Measurements from ENCODE around the gene RFC2. TPM values are rescaled to one million over a fixed set of nuclear protein-coding genes. Genes with fewer than 3 reads are reported as not detected.
A peak's percentile ranks its signal among the peaks of the same experiment; 100 is the strongest.

RFC2 gene
- total RNA-seq, 1 experiment from 2014 or later: 77.1 TPM

DNA sequence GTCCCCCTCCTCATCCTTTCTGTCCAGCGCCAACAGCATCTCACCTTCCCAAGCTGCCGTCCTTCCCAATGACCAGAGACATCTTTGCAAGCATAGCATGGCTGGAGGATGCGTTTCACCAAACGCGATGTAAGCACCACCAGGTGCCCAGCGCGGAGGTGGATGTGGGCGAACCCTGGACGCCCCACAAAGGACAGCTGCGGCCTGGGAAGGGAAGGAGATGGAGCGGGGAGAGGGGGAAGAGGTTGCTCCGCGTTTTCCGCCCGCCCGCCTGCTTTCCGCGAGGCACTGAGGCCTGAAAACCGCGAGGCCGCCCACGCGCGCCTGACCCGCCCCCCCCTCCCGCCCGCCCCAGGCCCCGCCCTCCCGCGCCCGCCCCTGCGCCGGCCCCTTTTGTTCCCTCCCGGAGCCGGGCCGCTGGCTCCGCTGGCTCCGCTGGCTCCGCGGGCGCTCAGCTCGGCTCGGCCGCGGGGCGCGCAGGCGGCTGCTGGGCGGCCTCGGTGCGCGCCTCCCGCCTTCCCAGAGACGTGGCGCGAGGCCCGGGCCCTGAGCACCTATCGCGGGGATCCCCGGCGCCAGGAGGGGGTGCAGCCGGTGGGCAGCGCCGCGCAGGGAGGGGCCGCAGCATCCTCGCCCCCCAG, 34.9 kb upstream of the RFC2 start, which contains the start of gene CLIP2:
Gene CLIP2 (plus strand): TSS at position 390 of the 641 bp plus-strand sequence. CDS start 28,140 bp downstream, outside the sequence.
- Histone ChIP-seq H3K4me1 (replicated peaks) (peaks cover 22% of the 10 kb centered on the region), H3K36me3 (peaks cover 3% of the 10 kb centered on the region; the same call in 1 of the 2 replicates), H3K27ac (peak within 1 kb of the TSS; percentile 66), H3K4me3 (peak within 1 kb of the TSS; percentile 99), H3K27me3 (replicated peaks) (no peaks in the 10 kb centered on the region), H3K9me3 (replicated peaks) (no peaks in the 10 kb centered on the region; the same call in 1 of the 2 replicates)
- DNase-seq (ENCODE audit: low read depth in 1 of 2, low spot score in 2 of 2): peak; percentile 75 to 79

DNA sequence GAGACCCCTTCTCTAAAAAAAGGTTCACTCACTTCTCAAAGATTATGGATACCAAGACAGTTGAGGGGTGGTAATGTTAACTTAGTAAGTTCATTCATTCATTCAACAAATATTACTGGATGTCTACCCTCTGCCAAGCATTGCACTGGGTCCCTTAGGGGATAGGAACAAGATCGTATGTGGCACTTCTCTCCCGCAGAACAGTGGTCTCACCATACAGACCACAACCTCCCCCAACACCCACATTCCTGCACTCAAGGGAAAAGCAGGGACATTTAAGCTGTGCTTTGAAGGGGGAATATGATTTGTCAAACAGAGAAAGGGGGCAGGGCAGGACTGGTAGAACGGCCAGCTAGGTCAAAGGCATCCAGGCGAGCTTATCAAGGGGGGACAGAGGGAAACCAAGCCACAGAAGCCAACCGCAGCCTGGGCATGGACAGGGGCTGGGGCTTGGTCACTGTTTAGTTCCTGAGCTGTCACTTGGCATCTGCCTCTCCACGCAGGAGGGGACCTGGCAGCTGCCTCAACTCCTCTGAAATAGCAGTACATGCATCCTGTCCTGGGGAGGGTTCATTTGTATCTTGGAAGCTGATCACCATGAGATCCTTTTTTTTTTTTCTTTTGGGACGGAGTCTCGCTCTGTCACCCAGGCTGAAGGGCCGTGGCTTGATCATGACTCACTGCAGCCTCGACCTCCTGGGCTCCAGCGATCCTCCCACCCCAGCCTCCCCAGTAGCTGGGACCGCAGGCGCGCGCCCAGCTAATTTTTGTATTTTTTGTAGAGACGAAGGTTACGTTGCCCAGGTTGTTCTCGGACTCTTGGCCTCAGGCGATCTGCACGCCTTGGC, 34.1 kb upstream of the RFC2 start:
- no peak for DNase-seq (ENCODE audit: low read depth in 1 of 2, low spot score in 2 of 2)
- Histone ChIP-seq H3K4me1 (replicated peaks) (peaks cover 22% of the 10 kb centered on the region), H3K27me3 (replicated peaks) (no peaks in the 10 kb centered on the region), H3K4me3 (peak overlapping the region; percentile 99), H3K27ac (peak overlapping the region; percentile 66), H3K9me3 (replicated peaks) (no peaks in the 10 kb centered on the region; the same call in 1 of the 2 replicates), H3K36me3 (peaks cover 3% of the 10 kb centered on the region; the same call in 1 of the 2 replicates)

DNA sequence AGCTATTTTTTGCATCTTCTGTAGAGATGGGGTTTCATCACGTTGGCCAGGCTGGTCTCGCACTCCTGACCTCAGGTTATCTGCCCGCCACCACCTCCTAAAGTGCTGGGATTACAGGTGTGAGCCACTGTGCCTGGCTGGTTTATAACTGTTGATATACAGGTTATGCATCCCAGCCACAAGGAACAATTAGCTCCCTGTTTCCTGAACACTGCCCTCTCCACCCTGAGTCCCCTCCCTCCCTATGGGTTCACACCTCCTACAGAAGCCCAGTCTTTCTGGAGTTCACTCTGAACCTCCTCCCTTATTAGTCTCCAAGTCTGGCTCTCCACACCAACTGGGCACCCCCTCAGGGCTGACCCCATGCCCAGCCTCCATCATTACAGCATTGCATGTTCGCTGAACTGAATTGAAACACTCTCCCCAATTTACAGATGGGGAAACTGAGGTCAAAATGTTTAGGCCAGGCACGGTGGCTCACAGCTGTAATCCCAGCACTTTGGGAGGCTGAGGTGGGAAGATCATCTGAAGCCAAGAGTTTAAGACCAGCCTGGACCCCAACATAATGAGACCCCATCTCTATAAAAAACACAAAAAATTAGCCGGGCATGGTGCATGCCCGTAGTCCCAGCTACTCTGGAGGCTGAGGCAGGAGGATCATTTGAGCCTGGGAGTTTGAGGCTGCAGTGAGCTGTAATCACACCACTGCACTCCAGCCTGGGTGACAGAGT, 33.3 kb upstream of the RFC2 start:
- Histone ChIP-seq H3K4me3 (no peak overlapping the region), H3K27ac (no peak overlapping the region), H3K4me1 (replicated peaks) (peaks cover 22% of the 10 kb centered on the region), H3K9me3 (replicated peaks) (no peaks in the 10 kb centered on the region; the same call in 1 of the 2 replicates), H3K27me3 (replicated peaks) (no peaks in the 10 kb centered on the region), H3K36me3 (peaks cover 3% of the 10 kb centered on the region; the same call in 1 of the 2 replicates)
- DNase-seq (ENCODE audit: low read depth in 1 of 2, low spot score in 2 of 2): no peak

DNA sequence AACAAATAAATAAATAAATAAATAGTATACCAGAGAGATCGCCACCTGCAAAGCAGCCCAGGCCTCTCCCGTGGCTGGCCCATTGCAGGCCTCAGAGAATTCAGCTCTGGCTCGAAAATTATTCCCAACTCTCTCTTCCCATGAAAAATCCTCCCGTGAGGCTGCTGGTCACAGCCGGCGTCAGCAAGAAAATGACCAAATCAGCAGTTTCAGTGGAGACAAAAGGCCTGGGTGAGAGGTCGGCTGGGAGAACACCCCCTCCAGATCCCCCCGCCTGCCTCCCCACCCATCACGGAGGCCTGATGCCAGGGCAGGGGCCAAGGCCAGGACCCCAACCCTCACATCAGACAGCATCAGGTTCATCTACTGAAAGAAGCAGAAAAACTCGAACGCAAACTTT, 31.9 kb upstream of the RFC2 start:
- Histone ChIP-seq H3K9me3 (replicated peaks) (no peaks in the 10 kb centered on the region; the same call in 1 of the 2 replicates), H3K36me3 (peaks cover 3% of the 10 kb centered on the region; the same call in 1 of the 2 replicates), H3K27ac (no peak overlapping the region), H3K27me3 (replicated peaks) (no peaks in the 10 kb centered on the region), H3K4me1 (replicated peaks) (peaks cover 25% of the 10 kb centered on the region), H3K4me3 (no peak overlapping the region)
- DNase-seq (ENCODE audit: low read depth in 1 of 2, low spot score in 2 of 2): no peak

DNA sequence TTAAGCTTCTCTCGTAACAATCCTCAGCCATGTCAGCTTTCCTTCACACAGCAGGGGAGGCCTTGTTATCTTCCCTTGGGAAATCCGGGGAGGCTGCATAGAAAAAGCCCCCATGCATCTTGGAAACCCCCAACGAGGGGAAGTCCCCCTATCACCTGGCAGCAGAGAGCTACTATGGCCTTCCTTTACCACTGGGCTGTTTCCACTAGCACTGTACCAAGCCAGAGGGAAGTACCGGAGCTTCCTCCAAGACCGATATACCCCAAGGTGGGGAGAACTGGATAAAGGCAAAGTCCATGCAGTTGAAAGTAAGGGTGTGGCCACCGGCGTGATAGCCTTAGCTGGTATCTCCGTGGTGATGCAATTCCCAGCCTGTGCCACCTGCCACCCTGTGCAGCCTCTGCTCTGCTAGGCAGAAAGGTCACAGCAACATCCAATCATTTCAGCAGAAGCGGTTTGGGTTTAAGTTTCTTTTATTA, 30.6 kb upstream of the RFC2 start:
- DNase-seq (ENCODE audit: low read depth in 1 of 2, low spot score in 2 of 2): no peak
- Histone ChIP-seq H3K4me1 (replicated peaks) (peaks cover 27% of the 10 kb centered on the region), H3K36me3 (peaks cover 3% of the 10 kb centered on the region; the same call in 1 of the 2 replicates), H3K27me3 (replicated peaks) (no peaks in the 10 kb centered on the region), H3K9me3 (replicated peaks) (no peaks in the 10 kb centered on the region; the same call in 1 of the 2 replicates), H3K27ac (no peak overlapping the region), H3K4me3 (no peak overlapping the region)

DNA sequence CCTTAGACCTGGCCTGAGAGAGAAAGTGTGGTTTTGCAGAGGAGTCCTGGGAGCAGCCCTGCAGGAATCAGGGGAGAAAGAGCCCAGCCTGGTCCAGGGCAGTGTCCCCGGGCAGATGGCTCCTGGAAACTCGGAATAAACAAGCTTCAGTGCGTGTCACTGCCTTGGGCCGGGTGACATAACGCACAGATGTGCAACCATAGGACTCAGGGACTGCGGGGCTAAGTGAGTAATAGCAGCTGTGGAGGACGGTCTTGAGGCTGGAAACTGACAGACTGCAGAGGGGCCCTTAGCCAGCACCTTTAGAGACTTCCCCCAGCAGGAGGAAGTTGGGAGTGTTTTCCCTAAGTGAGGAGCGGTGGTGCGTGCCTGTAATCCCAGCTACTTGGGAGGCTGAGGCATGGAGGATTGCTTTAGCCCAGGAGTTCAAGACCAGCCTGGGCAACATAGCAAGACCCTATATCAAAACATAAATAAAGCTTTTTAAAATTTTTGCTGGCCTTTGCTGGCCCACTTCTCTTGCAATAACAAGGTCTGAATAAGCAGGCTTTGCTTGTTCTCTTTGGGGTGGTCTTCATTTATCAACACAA, 29.8 kb upstream of the RFC2 start:
- Histone ChIP-seq H3K4me3 (no peak overlapping the region), H3K4me1 (replicated peaks) (peaks cover 31% of the 10 kb centered on the region), H3K9me3 (replicated peaks) (no peaks in the 10 kb centered on the region; the same call in 1 of the 2 replicates), H3K27me3 (replicated peaks) (no peaks in the 10 kb centered on the region), H3K27ac (no peak overlapping the region), H3K36me3 (no peaks in the 10 kb centered on the region)
- DNase-seq (ENCODE audit: low read depth in 1 of 2, low spot score in 2 of 2): no peak

DNA sequence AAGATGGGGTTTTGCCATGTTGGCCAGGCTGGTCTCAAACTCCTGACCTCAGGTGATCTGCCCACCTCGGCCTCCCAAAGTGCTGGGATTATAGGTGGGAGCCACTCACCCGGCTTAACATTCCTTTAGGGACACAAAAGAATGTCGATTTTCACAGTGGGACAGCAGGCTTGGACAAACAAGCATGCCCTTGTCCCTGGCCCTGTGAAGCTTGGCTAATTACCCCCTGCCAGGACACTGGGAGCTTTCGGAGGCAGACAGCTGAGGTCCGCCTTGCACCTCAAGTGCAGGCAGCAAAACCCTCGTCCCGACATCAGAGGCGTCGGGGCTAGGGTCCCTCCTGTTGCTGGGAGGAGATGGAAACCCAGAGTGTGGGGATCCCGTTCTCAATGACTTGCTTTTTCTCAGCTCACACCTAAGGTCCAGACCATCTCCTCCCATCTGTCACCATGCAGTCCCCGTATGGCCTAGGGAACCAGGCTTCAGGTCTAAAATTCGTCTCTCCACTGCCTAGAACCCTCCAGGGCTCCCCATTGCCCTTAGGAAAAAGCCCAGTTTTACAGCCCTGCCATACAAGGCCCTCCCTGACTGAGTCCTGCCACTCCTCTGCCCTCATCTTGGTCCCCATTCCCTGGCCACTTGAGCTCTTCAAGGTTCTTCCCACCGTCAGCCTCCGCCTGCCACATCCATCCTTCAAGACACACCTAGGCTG, 28.7 kb upstream of the RFC2 start:
- H3K4me1 ChIP-seq (replicated peaks): peaks cover 28% of the 10 kb centered on the region
- H3K4me3 ChIP-seq: no peak overlapping the region
- H3K9me3 ChIP-seq (replicated peaks): no peaks in the 10 kb centered on the region; the same call in 1 of the 2 replicates
- H3K36me3 ChIP-seq: no peaks in the 10 kb centered on the region
- H3K27me3 ChIP-seq (replicated peaks): no peaks in the 10 kb centered on the region
- no peak overlapping the region for H3K27ac ChIP-seq
- no peak for DNase-seq (ENCODE audit: low read depth in 1 of 2, low spot score in 2 of 2)

DNA sequence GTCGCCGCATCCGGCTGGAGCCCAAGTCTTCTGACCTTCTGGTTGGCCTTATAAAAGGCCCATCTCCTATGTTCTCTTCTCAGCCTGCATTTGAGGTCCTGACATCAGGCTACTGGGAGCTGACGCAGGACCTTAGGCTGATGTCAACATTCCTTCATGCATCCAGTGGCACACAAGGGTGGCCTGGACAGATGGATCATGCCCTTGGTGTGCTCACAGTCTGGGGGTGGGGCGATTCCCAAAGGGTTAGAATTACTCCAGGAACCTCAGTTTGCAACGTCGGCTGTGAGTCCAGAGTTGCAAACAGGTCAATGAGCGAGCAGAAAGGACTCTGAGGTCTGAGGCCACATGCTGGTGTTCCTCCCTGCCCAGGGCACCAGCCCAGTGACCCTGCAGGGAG, 26.8 kb upstream of the RFC2 start:
- H3K4me1 ChIP-seq (replicated peaks): peaks cover 28% of the 10 kb centered on the region
- H3K27ac ChIP-seq: peak overlapping the region; percentile 96
- H3K27me3 ChIP-seq (replicated peaks): no peaks in the 10 kb centered on the region
- H3K36me3 ChIP-seq: no peaks in the 10 kb centered on the region
- no peaks in the 10 kb centered on the region; the same call in 1 of the 2 replicates for H3K9me3 ChIP-seq (replicated peaks)
- DNase-seq (ENCODE audit: low read depth in 1 of 2, low spot score in 2 of 2): no peak
- H3K4me3 ChIP-seq: no peak overlapping the region

DNA sequence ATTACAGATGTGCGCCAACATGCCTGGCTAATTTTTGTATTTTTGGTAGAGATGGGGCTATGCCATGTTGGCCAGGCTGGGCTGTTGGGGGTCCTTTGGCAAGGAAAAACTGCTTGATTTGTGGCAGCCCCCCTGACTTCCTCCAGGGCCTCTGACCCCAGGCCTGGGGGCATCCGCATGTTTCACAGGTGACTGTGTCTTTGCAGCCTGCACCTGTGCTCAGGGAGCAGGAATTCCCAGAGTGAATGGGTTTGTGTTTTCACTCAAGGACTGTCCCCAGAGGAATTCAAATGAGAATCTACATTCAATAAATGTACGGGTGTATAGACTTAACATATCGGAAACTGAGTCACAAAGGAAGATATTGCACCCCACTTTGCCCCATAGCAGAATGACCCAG, 23.4 kb upstream of the RFC2 start:
- no peaks in the 10 kb centered on the region for H3K36me3 ChIP-seq
- peaks cover 49% of the 10 kb centered on the region for H3K4me1 ChIP-seq (replicated peaks)
- DNase-seq (ENCODE audit: low read depth in 1 of 2, low spot score in 2 of 2): no peak
- no peak overlapping the region for H3K27ac ChIP-seq
- no peaks in the 10 kb centered on the region; the same call in 1 of the 2 replicates for H3K9me3 ChIP-seq (replicated peaks)
- H3K4me3 ChIP-seq: no peak overlapping the region
- H3K27me3 ChIP-seq (replicated peaks): no peaks in the 10 kb centered on the region

DNA sequence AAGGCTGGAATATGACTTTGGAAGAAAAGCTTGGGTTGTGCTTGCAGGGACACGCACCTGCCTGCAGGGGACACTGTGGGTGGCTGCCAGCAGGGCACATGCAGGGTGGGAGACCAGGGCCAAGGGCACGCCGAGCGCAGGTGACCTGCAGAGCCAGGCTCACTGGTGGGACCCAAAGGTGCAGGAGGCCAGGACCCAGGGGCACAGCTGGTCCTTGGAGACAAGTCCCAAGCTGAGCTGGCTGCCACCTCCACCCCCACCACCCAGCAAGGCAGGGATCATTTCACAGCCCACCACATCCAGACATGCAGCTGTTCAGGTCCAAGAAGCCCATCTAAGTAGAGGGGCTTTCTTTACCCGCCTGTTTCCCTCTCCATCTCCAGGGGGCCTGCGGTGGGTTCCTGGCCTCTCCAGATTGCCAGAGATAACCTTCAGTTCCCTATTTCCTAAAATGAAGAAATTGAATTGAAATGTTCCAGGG, 21.2 kb upstream of the RFC2 start:
- H3K4me1 ChIP-seq (replicated peaks): peaks cover 57% of the 10 kb centered on the region
- H3K36me3 ChIP-seq: no peaks in the 10 kb centered on the region
- no peak overlapping the region for H3K4me3 ChIP-seq
- no peak overlapping the region for H3K27ac ChIP-seq
- no peak for DNase-seq (ENCODE audit: low read depth in 1 of 2, low spot score in 2 of 2)
- H3K9me3 ChIP-seq (replicated peaks): no peaks in the 10 kb centered on the region; the same call in 1 of the 2 replicates
- H3K27me3 ChIP-seq (replicated peaks): no peaks in the 10 kb centered on the region

DNA sequence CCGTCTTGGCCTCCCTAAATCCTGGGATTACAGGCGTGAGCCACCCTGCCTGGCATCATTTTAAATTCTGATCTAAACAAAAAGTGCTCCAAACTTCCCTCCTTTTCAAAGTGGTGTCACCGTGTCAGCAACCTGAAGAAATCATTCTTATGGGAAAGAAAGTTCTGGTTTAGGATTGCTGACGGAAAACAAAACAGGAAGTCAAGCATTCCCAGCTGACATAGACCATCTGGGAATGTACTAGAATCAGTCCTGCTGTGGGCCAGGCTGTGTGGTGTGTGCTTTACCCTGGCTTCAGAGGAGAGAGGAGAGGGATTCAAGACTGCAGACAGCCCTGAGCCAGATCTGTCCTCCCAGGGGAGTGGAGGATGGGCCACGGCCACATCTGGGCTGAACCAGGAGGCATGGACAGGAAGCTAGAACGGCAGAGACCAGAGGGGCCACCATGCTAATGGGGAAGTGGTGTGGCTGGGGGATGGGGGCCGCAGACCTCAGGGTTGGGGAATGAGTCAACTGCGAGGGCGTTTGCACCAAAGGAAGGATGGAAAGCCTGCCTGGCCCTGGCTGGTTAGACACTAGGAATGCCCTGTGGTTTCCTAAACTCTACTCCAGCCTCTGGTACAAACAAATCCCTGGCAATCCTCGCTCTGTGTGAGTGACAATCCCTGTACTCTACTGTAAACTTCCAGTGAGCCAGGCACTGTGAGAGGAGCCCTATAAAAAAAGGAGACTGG, 18.3 kb upstream of the RFC2 start:
- Histone ChIP-seq H3K4me3 (no peak overlapping the region), H3K36me3 (no peaks in the 10 kb centered on the region), H3K4me1 (replicated peaks) (peaks cover 38% of the 10 kb centered on the region), H3K9me3 (replicated peaks) (no peaks in the 10 kb centered on the region), H3K27me3 (replicated peaks) (no peaks in the 10 kb centered on the region), H3K27ac (peak overlapping the region; percentile 88)
- DNase-seq (ENCODE audit: low read depth in 1 of 2, low spot score in 2 of 2): peak; percentile 97 to 98

DNA sequence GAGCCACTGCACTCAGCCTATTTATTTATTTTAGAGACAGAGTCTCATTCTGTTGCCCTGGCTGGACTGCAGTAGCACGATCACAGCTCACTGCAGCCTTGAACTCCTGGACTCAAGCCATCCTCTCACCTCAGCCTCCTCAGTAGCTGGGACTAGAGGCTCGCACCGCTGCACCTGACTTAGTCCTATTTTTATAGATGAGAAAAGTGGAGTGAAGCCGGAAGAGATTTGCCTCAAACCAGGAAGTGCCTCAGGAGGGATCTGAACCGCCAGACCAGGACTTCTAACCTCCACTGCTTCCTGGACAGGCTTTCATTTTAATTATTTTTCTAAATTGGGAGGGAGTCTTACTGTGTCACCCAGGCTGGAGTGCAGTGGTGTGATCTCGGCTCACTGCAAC, 17.5 kb upstream of the RFC2 start:
- no peaks in the 10 kb centered on the region for H3K27me3 ChIP-seq (replicated peaks)
- no peaks in the 10 kb centered on the region for H3K9me3 ChIP-seq (replicated peaks)
- no peak overlapping the region for H3K4me3 ChIP-seq
- peak in 1 of 2 experiments; percentile 38 for DNase-seq (ENCODE audit: low read depth in 1 of 2, low spot score in 2 of 2)
- H3K36me3 ChIP-seq: no peaks in the 10 kb centered on the region
- peak overlapping the region; percentile 88 for H3K27ac ChIP-seq
- peaks cover 38% of the 10 kb centered on the region for H3K4me1 ChIP-seq (replicated peaks)
